Measurements from ENCODE around the gene SHANK1.

SHANK1 gene

DNA sequence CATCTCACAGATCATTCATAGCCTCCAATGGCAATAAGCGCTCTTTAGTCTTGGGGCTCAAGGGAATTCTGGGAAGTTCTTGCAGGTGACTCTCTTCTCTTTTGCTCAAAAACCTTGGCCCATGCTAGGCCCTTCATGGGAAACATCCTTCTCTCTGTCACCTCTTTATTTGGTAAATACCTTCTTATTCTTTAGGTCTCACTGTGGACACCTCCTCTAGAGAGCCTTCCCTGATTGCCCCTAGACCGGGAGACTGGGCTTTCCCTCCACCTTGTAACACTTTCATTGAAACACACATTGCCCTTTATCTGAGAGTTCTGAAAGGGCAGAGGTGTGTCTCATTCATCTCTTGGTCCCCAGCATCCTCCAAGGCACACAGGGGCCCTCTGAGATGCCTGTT, 68.4 kb downstream of the SHANK1 start:
- no peak overlapping the region for H3K4me3 ChIP-seq (ENCODE audit: low read length)
- TF ChIP-seq, protein P1, sequence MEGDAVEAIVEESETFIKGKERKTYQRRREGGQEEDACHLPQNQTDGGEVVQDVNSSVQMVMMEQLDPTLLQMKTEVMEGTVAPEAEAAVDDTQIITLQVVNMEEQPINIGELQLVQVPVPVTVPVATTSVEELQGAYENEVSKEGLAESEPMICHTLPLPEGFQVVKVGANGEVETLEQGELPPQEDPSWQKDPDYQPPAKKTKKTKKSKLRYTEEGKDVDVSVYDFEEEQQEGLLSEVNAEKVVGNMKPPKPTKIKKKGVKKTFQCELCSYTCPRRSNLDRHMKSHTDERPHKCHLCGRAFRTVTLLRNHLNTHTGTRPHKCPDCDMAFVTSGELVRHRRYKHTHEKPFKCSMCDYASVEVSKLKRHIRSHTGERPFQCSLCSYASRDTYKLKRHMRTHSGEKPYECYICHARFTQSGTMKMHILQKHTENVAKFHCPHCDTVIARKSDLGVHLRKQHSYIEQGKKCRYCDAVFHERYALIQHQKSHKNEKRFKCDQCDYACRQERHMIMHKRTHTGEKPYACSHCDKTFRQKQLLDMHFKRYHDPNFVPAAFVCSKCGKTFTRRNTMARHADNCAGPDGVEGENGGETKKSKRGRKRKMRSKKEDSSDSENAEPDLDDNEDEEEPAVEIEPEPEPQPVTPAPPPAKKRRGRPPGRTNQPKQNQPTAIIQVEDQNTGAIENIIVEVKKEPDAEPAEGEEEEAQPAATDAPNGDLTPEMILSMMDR (IDR thresholded peaks at IDR 0.05; ENCODE audit: insufficient read depth, low read depth, low read length, missing control alignments): no peak
- no peak for DNase-seq (ENCODE audit: low read depth)

DNA sequence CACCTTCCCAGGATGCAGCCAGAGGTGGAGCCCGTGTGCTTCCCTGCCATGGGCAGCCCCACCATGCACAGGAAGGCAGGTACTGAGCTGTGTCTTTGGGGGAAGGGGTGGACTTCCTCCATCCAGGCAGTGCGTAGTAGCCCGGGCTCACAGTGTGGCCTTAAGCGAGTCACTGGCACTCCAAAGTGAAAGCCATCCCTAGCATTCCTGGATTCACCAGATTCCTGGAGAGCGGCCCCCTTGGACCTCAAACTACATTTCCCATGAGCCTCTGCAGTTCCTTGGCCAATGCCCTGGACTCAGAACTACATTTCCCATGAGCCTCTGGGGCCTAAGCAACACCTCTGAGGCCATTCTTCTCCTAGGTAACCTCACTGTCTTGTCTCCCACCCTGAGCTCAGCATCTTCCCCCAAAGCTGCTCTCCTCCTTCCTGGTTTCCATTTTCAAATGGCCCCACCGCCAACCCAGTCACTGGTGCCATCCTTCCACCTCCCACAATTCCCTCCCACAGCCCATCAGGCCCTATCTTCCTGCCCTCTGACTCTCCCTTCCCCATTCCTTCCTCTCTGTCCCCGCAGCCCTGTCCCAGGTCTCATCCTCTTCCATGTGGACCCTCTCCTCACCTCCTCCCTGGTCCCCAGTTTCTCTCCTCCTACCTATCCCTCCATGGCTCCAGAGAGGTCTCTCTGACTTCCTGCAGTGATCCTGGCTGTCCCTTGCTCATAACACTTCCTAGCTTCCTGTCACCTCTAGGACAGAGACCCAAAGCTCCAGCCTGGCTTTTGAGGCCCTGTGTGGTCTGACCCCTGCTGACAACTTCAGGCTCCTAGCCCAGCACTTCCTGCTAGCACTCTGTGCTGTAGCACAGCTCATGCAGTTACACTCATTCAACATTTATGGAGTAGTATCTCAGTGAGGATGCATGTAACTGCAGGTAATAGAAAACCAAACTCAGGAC, 69.9 kb downstream of the SHANK1 start, which contains the start of gene C19orf81:
TSS of gene C19orf81 (plus strand) at position 13 of the 959 bp plus-strand sequence. CDS start at position 13, 0 bp downstream.
- TF ChIP-seq, protein P1 (IDR thresholded peaks at IDR 0.05; ENCODE audit: insufficient read depth, low read depth, low read length, missing control alignments): no peak

DNA sequence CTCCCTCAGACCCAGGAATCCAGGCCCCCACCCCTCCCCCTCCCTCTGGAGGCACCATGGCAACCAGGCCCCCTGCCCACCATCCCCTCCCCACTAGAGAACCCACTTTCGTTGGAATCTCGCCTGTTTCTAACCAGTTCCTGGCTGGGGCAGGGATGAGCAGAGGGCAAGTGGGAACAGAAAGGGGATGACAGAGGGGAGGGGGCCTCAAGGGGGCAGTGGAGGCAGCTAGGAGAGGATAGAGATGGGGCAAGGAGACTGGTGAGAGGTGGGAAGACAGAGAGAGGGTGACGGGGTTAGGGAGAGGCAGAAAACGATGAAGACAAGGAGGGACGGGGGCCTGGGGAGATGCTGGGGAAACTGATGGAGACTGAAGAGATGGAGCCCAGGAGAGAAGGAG, 70.9 kb downstream of the SHANK1 start:
- TF ChIP-seq, protein P1 (IDR thresholded peaks at IDR 0.05; ENCODE audit: insufficient read depth, low read depth, low read length, missing control alignments): no peak
- no peak for DNase-seq (ENCODE audit: low read depth)
- no peak overlapping the region for H3K4me3 ChIP-seq (ENCODE audit: low read length)

More for the DNA sequence above, 69.9 kb downstream of the SHANK1 start, which contains the start of gene C19orf81:
- no peak within 1 kb of the TSS for H3K4me3 ChIP-seq (ENCODE audit: low read length)
- no peak for DNase-seq (ENCODE audit: low read depth)

DNA sequence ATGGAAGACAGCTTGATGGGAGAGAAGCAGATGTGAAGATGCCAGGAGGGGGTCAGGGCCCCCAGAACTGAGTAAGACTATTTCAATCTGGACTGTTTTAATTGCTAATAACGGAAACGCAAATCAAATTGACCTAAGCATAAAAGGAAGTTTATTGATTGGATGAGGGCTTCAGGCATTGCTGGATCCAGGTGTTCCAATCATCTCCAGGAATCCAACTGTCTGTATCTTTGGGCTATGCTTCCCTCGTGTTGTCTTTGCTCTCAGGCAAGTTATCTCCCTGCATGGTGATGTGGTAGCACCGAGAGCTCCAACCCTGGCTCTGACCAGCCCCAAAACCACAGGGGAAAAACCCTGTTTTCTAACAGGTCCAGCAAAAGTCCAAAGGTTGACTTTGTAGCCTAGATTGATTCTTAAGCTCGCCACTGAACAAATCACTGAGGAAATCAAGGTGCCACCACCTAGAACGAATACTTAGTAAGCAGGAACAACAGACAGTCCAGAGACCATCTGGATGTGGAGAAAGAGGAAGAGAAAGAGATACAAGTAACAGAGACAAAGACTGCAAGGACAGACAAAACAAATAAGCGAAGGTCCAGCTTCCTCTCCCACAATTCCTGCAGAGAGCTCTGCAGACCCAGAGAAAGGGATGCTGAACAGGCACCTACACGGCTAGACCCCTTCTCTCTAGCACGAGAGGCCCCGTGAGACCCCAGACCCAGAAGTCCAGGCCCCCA, 71.6 kb downstream of the SHANK1 start:
- no peak overlapping the region for H3K4me3 ChIP-seq (ENCODE audit: low read length)
- TF ChIP-seq, protein P1 (IDR thresholded peaks at IDR 0.05; ENCODE audit: insufficient read depth, low read depth, low read length, missing control alignments): no peak
- no peak for DNase-seq (ENCODE audit: low read depth)

DNA sequence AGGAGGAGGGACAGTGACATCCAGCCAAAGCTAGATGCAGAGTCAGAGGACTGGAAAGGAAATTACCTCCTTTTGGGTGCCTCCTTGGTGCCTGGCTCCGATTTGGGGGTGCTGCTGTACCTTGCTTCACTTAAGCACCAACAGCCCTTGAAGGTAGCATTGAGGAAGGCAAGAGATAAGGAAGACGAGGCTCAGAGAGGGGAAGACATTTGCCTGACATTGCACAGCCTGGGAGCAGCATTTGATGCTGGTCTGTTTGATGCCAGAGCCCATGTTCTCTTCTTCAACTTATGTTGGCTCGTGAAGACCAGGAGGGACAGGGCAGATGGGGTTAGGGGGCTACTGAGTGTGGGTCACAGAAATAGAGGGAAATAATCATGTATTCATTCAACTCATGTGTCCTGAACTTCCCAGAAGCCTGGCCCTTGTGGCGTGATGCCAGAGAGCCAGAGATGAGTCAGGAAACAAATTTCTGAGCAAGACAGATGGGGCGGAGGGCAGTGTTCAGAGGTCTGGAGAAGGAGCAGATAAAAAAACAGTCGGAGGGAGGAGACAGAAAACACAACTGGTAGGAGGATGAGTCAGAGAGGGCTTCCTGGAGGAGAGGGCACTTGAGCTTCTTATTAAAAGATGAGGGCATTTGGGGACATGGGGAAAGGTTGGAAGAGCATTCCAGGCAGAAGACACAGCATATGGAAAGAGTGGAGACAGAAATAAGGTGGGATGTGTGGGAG, 73.4 kb downstream of the SHANK1 start:
- TF ChIP-seq, protein P1 (IDR thresholded peaks at IDR 0.05; ENCODE audit: insufficient read depth, low read depth, low read length, missing control alignments): no peak
- H3K4me3 ChIP-seq (ENCODE audit: low read length): no peak overlapping the region
- DNase-seq (ENCODE audit: low read depth): no peak

DNA sequence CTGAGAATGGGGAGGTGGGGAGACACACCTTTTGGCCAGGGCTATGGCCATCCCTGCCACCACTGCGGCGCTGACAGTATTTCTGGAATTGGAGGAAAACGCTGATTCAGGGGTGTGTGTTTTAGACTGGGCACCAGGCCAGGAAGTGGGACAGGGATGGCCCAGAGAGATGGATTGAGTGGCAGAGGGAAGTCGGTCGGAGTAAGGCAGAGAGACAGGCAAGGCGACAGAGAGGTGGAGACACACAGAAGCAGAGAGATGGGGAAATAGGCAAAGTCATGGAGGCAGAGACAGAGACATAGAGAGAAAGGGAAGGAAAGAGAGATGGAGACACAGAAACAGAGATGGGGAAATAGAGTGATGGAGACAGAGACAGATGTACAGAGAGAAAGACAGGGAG, 74.5 kb downstream of the SHANK1 start:
- DNase-seq (ENCODE audit: low read depth): no peak
- H3K4me3 ChIP-seq (ENCODE audit: low read length): no peak overlapping the region
- TF ChIP-seq, protein P1 (IDR thresholded peaks at IDR 0.05; ENCODE audit: insufficient read depth, low read depth, low read length, missing control alignments): no peak
